Mesendoderm (in vitro differentiated cells): Measurements from ENCODE around the gene SEMA3B. TPM values are rescaled to one million over a fixed set of nuclear protein-coding genes. Genes with fewer than 3 reads are reported as not detected.
A peak's percentile ranks its signal among the peaks of the same experiment; 100 is the strongest.

Source experiments
- DNase-seq: peaks from one replicate; pipeline ENCODE4 v3.0.0; 2013
- H2AK5ac ChIP-seq: 2 replicates; pipeline ENCODE4 v1.6.1; 2013; ENCODE audit warnings: low read length, inconsistent platforms
- H2BK120ac ChIP-seq: 2 replicates; pipeline ENCODE4 v1.6.1; 2013; ENCODE audit warnings: low read depth, mild to moderate bottlenecking, low read length, moderate library complexity, mixed read lengths
- H2BK15ac ChIP-seq: replicated peaks from 2 replicates; pipeline ENCODE4 v1.6.1; 2013; ENCODE audit warnings: low read depth, mild to moderate bottlenecking, moderate library complexity
- H2BK5ac ChIP-seq: 2 replicates; pipeline ENCODE4 v1.6.1; 2013; ENCODE audit warnings: low read length, inconsistent platforms
- H3K18ac ChIP-seq: 2 replicates; pipeline ENCODE4 v1.6.1; 2013; ENCODE audit warnings: mild to moderate bottlenecking, low read length, mixed read lengths
- H3K23ac ChIP-seq: one replicate; pipeline ENCODE4 v1.6.1; 2013; ENCODE audit warnings: low read length
- H3K27ac ChIP-seq: 2 replicates; pipeline ENCODE4 v1.5.1; 2013; ENCODE audit warnings: low read depth, mild to moderate bottlenecking, inconsistent platforms, low read length, moderate library complexity
- H3K27me3 ChIP-seq: 2 replicates; pipeline ENCODE4 v1.6.1; 2013; ENCODE audit warnings: low read length, control low read depth, mild to moderate bottlenecking, inconsistent platforms; ENCODE audit not compliant: insufficient read depth, poor library complexity
- H3K36me3 ChIP-seq: 2 replicates; pipeline ENCODE4 v1.6.1; 2013; ENCODE audit warnings: low read length, inconsistent platforms; ENCODE audit not compliant: control insufficient read depth, insufficient read depth
- H3K4ac ChIP-seq: one replicate; pipeline ENCODE4 v1.6.1; 2013; ENCODE audit warnings: low read depth, mild to moderate bottlenecking, low read length, moderate library complexity
- H3K4me1 ChIP-seq: 2 replicates; pipeline ENCODE4 v1.6.1; 2013; ENCODE audit warnings: low read depth, low read length, inconsistent platforms; ENCODE audit not compliant: control insufficient read depth
- H3K4me2 ChIP-seq: 2 replicates; pipeline ENCODE4 v1.6.1; 2013; ENCODE audit warnings: low read length
- H3K4me3 ChIP-seq: 2 replicates; pipeline ENCODE4 v1.5.1; 2013; ENCODE audit warnings: mild to moderate bottlenecking, low read length
- H3K56ac ChIP-seq: one replicate; pipeline ENCODE4 v1.6.1; 2013; ENCODE audit warnings: low read length
- H3K79me1 ChIP-seq: 2 replicates; pipeline ENCODE4 v1.6.1; 2013; ENCODE audit warnings: low read length, inconsistent platforms
- H3K79me2 ChIP-seq: 2 replicates; pipeline ENCODE4 v1.6.1; 2013; ENCODE audit warnings: mild to moderate bottlenecking, low read length; ENCODE audit not compliant: control insufficient read depth, insufficient read depth
- H3K9ac ChIP-seq: 2 replicates; pipeline ENCODE4 v1.6.1; 2013; ENCODE audit warnings: low read length, inconsistent platforms
- H4K5ac ChIP-seq: one replicate; pipeline ENCODE4 v1.6.1; 2013; ENCODE audit warnings: low read length
- H4K8ac ChIP-seq: one replicate; pipeline ENCODE4 v1.6.1; 2013; ENCODE audit warnings: low read depth, mild to moderate bottlenecking, control low read depth, low read length, moderate library complexity
- WGBS: extraction: QIAGEN DNeasy Blood & Tissue Kit; methylation state at CpG from one replicate; pipeline ENCODE4 v1.1.7; 2013; ENCODE audit warnings: low lambda C conversion rate, missing lambda C conversion rate; ENCODE audit not compliant: insufficient coverage; ENCODE audit errors: extremely low coverage; 5-methylcytosine and 5-hydroxymethylcytosine counted together
- small RNA-seq: library from polyadenylated mRNA; stranded (forward); fragments of <200 nt; extraction: miRNeasy Mini kit (QIAGEN cat#:217004); gene quantifications from one replicate; pipeline ENCODE3, GENCODE V24; 2013; ENCODE audit not compliant: insufficient read depth

SEMA3B gene

DNA sequence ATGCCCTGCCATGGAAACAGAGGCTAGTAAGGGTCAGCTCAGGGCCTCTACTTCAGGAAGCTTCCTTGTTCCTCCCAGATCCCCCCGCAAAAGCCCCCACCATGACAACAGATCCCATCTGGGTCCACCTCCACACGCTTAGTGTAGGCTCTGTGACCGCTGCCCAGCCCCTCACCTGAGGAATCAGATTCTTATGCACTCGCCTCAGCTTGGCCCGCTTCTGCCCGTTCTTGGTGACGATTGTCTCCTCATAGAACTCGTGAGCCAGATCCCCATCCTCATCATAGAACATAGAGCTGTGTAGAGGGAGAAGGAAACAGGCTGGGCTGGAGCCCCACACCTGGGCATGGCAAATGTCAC is 57.2 kb downstream of the SEMA3B start:
- H3K27ac ChIP-seq = no peak overlapping the region
- H3K79me1 ChIP-seq = peaks cover 6% of the 10 kb centered on the region
- H2AK5ac ChIP-seq = no peak overlapping the region
- no peak overlapping the region for H4K5ac ChIP-seq
- no peak overlapping the region for H2BK5ac ChIP-seq
- H3K4me2 ChIP-seq = no peak overlapping the region
- peaks cover 11% of the 10 kb centered on the region for H3K79me2 ChIP-seq
- H3K56ac ChIP-seq = no peak overlapping the region
- H3K4me3 ChIP-seq = no peak overlapping the region
- no peaks in the 10 kb centered on the region for H3K27me3 ChIP-seq
- H3K9ac ChIP-seq = no peak overlapping the region
- H2BK15ac ChIP-seq = no peak overlapping the region
- peaks cover 7% of the 10 kb centered on the region for H3K4me1 ChIP-seq
- WGBS = no CpG with 5 or more reads among the region's 8 CpGs
- H3K4ac ChIP-seq = no peak overlapping the region
- no peak overlapping the region for H2BK120ac ChIP-seq
- DNase-seq = no peak
- no peak overlapping the region for H3K23ac ChIP-seq
- H4K8ac ChIP-seq = no peak overlapping the region
- H3K18ac ChIP-seq = no peak overlapping the region
- peaks cover 10% of the 10 kb centered on the region for H3K36me3 ChIP-seq

DNA sequence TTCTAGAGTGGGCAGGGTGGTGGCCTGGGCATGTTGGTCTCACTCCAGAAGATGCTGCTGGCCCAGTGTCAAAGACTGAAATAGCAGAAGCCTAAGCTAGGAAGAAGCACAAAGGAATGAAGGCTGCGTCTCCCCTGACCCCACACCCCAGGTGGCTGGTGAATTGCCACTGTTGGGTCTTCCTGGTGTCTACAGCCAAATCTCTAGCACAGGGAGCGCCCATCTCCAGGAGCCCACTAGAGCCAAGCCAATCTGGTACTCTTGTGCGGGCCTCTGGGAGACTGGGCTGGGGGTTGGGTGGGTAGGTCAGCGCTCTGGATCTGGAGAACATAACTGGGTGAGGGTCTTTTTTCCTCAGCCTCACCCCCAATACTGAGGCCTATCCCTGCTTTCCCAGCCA is 58.2 kb downstream of the SEMA3B start:
- no peaks in the 10 kb centered on the region for H3K27me3 ChIP-seq
- H3K36me3 ChIP-seq = peaks cover 13% of the 10 kb centered on the region
- no peak overlapping the region for H3K23ac ChIP-seq
- peaks cover 11% of the 10 kb centered on the region for H3K79me2 ChIP-seq
- H2BK120ac ChIP-seq = no peak overlapping the region
- H3K4me3 ChIP-seq = peak overlapping the region; percentile 90
- peaks cover 7% of the 10 kb centered on the region for H3K79me1 ChIP-seq
- H2BK15ac ChIP-seq = no peak overlapping the region
- H2AK5ac ChIP-seq = no peak overlapping the region
- peak overlapping the region; percentile 91 for H3K56ac ChIP-seq
- no peak overlapping the region for H4K8ac ChIP-seq
- H4K5ac ChIP-seq = no peak overlapping the region
- H3K18ac ChIP-seq = no peak overlapping the region
- peak overlapping the region; percentile 85 for H3K9ac ChIP-seq
- H3K4ac ChIP-seq = no peak overlapping the region
- no peak for DNase-seq
- no peak overlapping the region for H2BK5ac ChIP-seq
- no CpG with 5 or more reads among the region's 4 CpGs for WGBS
- H3K27ac ChIP-seq = no peak overlapping the region
- H3K4me2 ChIP-seq = peak overlapping the region; percentile 95
- H3K4me1 ChIP-seq = peaks cover 7% of the 10 kb centered on the region

Small RNA genes lying within 50 kb of the gene (small RNA-seq; reads per million reads assigned to genes)
- gene MIR5787 = not detected
